Glomerular endothelial cell (primary cell): Measurements from ENCODE around the gene NEK10. TPM values are rescaled to one million over a fixed set of nuclear protein-coding genes. Genes with fewer than 3 reads are reported as not detected.

ENCODE experiments used
- DNase-seq: peaks from one replicate; pipeline ENCODE4 v3.0.0-alpha.2; 2011; ENCODE audit warnings: low read depth, low spot score; ENCODE audit errors: extremely low read depth
- total RNA-seq: library from RNA; depleted of rRNA; stranded (reverse); fragments of >200 nt; gene quantifications from 2 replicates; pipeline ENCODE4 v1.2.3, GENCODE V29; 2015

The NEK10 gene
- total RNA-seq, 1 donor from 2014 or later: 8.5 TPM

DNA sequence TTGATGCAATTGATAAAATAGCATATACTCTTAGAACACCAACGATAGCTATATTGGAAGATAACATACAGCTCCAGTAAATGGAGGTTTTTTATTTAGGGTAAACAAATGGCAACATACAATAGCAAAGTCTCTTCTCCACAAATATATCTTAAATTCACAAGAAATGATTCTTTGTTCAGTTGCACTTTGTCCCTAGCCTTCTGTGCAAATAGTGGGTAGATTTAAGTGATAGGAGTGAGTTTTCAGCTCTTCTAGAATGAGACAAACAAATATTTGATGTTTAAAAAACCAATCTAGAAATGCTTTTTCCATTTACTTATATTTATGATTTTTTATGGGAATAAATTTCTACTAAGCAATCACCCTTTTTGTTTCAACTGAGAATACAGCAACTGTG is 253.8 kb downstream of the NEK10 start:
- DNase-seq: no peak

DNA sequence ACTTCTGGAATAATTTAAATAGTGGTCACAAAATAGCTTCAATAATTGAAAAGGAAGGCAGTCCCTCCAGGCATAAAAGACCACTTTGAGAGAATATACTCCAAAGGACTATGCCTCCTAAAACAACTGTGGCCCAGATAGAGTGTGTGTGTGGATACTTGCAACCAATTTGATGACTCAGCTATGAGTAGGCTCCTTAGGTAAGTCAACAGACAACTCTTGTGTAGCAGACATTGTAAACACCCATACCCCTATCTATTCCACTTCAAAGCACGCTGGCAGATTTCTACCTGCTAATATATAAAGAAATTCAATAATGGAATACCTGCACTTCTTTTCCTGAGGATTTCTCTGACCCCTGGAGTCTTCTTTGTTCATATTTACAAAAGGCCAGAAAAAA is 254.5 kb downstream of the NEK10 start:
- no peak for DNase-seq

DNA sequence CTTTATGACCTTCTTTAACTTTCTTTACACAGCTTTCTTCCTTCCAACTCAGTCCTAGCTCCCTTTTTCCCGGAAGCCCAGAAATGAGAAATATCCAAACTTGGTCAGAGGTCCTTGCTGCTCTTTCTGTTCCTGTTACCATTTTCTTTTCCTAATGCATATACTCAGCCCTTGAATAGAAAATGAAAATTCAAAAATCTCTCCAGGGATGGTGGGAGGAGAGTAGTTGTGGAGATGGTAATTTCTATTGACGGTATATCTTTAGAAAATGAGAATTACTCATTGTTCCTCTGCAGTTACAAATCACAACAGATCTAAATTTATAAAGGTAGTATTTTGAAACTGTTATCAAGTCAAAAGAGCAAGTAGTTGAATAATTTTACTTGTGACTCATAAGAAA is 255.1 kb downstream of the NEK10 start:
- no peak for DNase-seq

DNA sequence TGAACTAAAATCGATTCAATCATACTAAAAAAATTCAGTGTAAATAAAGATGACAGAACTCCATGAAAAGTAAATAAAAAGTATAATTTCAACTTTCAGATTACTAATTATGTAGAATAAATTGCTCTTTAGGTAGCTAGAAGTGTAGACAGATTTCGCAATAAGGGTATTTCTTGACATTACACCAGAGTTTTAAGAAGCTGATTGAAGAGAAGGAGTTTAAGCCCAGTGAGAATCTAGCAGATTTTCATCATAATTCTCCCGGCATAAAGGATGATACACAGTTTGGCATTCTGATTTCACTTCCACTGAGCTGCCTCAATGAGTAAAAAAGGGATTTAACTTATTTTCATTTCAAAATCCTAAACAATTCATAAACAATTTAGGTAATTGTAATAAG is 259.2 kb downstream of the NEK10 start:
- DNase-seq: no peak

DNA sequence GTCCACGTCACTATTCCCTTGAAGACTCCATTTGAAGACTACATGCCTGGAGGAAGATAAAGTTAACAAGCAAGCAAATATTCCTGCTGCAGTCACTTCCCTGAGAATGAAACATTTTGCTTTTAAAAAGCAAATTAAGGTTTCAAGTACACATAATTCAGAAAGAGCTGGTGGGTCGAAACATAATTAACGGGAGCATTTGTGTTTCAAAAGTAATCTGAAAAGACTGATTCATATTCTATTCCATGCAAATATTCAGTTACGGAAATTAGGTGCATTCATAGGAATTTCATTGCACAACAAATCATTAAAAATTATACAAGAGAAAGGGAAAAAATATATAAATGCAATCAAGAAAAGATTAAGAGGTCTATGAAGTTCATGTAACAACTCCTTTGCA is 260.9 kb downstream of the NEK10 start:
- no peak for DNase-seq

DNA sequence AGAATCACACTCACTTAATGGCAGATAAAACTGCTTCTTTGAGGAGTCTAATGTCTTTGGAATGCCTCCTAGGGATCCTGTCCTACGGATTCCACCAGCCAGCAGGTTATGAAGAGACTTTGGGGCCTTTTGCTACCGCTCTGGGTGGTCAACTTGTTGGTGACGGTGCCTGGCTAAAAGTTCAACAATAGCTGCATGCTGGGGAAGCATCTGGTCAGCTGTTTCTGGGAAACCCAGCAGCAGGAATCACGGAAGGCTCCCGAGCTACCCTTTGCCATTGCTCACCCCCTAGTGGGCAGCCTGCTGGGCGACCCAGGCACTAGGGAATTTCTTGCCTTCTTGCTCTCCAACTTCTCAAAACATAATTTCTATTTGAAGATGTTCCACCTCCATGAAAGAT is 263.3 kb downstream of the NEK10 start:
- no peak for DNase-seq

DNA sequence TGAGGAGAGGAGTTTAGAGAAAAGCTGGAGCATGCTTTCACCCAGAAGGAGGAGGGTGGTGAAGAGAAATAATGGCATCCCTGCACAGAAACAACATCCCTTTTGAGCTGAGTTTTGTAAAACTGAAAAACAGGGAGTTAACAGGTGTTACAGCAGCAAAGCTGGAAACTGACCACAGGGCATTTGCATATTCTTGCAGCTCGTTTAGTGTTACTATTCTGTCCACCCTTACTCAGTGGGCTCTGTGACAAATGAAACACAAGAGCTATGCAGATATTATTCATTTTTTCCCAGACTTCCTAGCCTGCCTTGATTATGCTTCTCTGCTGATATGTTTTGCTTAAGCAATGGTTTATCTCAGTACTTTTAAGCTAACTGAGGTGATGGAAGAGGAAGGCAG is 272.0 kb downstream of the NEK10 start:
- DNase-seq: no peak

DNA sequence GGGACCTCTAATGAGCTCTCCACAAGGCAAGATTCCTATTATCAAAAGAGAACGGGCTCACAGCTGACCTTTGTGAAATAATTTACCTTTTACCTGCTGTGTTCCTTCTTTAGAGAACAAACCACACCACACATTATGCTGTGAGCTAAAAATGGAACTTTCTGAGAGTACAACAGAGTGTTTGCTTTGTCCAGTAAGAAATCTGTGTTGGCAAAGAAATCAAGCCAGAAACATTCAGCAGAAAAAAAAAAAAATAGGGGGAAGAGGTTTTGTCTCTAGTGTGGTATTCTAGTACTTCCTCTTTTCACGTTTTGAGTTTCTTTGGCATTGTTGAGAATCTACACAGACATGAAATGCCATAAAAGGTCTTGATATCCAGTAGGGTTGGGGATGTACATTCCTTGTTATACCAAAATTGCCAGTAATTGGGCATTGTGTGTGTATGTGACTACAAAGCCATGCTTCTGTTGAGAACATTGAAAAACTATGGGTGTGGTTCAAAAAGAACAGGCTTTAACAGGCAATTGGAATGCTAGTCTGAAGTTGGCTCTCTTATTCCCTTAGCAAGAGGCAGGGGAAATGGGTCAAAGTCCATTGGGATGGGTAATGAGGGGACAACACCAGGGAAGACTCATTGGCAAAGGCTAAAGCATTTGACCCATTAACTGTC is 273.5 kb downstream of the NEK10 start:
- DNase-seq: no peak

DNA sequence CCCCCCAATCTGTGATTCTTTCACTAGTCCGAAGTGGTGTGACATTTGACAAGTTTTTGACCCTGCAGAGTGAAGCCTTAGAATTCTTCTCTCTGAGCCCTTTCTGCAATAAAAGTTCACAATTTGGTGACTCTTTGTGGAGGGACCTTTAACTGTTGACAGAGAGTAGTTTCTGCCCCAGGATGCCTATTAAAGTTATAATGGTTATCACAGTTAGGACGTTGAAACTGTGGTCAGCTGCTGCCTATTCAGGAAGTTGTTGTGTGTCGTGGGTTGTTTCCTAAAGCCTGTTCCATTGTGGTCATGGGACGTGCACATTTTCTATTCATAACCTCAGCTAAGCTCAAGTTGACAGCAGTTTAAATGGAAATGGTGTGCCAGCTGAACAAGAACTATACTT is 274.5 kb downstream of the NEK10 start:
- DNase-seq: no peak

DNA sequence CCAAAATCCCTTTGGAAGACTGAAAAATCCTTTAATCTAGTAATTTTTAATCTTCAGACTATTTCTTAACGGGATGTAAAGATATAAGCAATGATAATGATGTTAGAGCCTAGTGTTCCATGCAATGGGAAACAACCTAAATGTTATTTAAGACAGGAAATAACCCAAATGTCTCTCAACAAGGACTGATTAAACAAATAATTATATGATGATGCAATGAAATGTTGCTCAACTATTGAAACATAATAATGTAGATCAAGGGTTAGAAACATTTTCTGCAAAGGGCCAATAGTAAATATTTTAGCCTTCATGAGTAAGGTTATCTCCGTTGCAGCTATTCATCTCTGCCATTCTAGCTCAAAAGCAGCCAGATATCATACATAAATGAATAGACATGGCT is 275.4 kb downstream of the NEK10 start:
- no peak for DNase-seq

DNA sequence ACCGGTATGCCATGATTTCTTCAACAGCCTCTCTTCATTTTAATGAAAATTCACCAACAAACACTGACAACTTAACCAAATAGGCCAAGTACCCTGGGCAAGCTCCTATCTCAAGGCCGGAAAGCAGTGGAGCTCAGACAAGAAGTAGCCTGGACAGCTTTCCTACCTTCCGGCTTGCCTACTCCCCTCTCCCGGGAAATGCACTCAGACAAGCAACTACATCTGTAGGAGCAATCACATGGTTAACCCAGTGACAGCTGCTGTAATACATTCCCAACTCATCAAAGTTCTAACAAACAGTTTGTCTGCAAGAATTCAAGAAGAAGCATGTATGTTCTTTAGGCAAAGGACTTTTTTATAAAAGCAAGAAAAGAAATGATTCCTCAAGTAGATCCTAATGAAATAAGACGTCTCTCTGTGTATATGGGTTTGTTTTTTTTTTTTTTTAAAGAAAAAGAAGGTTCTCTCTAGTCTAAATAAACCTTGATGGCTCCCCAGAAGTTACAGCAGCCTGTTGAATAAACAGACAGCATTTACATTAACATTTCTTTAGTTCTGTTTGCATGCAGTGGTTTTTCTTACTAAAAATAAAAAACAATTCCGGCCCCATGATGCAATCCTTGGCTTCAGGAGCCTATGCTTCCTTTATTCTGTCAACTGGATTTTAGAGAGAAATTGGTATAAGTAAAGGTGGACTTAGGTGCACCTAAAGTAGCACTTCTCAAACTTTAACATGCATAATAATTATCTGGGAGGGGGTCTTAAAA is 278.7 kb downstream of the NEK10 start:
- DNase-seq: no peak

DNA sequence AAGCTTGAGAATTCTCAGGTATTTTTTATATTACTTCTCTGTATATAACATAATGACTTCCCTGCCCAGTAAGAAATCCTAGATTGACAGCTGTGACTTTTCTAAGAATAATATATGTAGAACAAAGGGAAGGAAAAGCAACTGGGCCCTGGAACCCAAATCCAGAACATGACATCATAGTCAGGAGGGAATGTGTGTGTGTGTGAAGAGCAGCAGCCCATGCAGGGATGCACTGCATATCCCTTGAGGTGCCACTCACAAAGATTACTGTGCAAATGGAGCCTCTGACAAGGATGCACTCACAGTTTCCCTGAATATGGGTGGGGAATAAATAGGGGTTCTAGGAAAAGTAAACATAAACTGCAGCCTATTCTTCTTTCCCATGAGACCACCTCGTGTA is 279.5 kb downstream of the NEK10 start:
- DNase-seq: no peak

DNA sequence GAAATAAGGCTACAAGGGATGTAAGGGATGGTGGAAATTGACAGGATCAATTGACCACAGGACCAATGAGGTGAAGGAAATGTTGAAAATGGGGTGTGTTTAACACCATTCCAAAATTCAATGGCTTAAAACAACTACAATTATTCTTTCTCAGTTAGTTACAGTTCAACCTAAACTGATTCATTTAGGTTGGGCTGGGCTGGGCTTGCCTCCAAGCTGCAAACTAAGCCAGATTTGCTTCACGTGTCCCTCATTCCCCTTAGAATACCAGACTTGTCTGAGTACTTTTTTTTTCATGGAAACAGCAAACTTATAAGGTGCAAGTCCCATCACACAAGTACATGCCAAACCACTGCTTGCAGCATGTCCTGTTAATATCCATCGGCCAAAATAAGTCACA is 280.1 kb downstream of the NEK10 start:
- no peak for DNase-seq

DNA sequence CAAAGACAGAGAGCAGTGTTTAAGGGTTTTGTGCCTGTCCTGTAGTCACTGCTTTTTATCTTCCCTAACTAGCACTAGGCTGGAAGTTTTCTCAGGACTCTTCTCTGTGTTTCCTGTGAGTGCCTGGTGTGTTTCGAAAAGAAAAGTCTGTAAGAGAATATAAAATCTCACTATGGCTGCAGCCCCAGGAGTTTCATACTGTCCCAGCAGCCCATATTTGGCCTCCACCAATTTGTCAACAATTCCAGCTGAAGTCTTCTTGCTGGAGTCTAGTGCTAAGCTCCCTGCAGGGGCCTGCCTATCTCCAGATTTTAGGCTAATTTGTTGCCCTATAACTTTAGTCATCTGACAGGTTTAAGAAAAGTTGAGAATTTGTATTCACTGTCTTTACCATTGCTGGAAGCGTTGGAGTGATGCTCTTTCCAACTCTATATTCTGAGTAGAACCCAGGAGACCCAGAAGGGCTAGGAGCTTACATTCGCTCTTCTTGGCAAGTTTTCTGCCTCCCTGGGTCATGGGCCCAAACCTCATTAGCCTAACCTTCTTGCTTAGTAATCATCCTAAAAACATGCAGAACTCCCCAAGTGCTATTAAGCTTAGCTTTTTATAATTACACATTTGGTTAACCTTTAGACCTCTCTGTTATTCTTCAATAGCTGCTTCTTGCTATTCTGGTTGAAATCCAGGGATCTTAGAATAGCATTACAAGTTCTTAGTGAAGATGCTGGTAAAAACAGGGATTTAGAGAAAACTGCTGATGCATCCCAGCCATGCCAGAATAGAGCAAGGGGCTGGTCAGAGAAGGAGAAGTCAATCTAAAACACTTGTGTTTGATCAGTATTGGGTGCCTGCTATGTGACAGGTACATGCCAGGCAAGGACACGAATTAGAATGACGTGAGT is 283.1 kb downstream of the NEK10 start:
- DNase-seq: no peak

DNA sequence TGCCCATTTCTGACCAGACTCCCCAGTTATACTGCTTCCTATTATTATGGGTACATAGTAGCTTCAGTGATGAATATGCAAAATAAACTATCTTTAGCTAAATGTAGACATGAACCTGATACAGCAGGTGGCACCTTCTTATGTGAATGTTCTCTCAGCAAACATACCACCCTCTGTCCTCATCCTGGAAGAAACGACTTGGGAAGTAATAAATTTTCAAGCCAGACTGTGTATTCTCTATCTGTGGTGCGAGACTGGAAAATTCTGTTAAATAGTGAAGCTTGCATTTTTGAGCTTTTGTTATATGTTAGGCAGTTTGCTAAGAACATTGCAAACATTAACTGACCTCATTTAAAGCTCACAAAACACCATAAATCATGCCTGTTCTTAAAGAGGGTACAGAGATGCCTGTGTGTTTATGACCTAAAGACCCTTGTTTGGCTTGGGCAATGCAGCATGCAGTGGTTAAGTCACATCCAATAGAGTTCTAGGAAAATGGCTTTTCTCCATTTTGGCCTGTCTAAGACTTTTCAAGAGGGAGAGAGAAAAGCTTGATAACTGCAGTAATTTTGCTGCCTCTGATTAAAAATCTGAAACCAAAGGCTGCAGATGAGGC is 287.1 kb downstream of the NEK10 start:
- no peak for DNase-seq

DNA sequence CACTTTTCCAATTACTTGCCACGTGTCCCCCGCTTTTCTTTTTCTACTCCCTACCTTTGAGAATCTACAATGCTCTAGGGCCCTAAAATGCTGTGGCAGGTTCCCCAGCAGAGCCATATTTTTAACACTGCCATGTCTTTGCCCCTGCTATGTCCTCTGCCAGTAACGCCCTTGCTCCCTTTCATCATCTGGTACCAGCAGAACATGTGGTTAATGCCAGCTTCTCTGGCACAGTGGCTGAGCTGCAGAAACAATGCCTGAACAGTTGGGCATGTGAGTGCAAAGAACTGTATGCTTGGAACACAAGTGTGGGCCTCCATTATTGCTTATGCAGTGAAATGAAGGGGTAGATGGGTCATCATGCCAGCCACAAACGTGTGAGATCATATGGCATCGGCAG is 287.6 kb downstream of the NEK10 start:
- DNase-seq: no peak

DNA sequence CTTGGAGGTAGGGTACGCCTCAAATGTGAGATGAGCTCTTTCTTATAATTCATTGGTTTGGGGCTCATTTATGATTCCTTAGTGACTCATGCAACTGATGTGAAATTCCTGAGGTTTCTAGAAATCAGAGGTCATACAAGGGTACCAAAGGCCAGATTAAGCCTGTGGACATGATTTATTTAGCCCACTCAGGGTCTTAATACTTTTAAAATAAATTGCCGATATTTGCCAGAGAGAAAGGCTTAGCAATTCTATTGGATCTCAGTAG is 289.0 kb downstream of the NEK10 start:
- no peak for DNase-seq

DNA sequence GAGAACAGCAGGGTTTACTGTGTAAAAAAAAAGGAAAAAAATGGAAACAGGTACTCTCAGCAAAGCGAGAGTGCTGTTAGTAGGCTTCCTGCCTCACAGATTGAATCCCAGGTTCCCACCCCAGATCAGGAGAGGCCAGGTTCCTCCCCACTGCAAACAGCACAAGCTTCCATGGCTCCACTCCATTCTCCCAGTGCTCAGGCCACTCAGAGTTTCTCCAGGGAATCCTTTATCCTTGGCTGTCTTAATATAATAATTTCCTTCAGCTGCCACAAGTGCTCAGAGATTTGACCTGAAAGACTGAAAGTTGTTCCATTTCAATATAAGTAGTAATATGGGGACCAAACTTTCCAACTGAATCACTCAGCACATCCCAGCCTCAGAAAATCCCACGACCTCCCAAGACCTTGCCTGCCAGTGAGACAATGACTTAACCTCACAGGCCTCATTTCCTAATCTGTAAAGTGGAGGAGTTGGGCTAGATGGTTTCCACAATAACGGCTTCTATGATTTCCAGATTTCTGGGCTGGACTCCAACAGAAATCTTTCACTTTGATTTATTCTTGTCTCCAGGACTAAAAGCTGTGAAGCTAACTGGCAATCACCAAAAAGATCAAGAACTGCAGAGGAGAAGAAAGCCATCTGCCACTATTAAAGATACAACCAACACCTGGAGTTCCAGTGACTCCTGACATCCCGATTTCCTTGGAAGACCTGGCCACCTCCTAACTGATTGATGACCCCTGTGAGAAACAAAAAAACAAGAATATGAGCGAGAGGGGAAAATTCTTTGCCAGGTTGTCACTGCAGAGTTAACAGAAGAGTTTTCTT is 289.5 kb downstream of the NEK10 start:
- no peak for DNase-seq

DNA sequence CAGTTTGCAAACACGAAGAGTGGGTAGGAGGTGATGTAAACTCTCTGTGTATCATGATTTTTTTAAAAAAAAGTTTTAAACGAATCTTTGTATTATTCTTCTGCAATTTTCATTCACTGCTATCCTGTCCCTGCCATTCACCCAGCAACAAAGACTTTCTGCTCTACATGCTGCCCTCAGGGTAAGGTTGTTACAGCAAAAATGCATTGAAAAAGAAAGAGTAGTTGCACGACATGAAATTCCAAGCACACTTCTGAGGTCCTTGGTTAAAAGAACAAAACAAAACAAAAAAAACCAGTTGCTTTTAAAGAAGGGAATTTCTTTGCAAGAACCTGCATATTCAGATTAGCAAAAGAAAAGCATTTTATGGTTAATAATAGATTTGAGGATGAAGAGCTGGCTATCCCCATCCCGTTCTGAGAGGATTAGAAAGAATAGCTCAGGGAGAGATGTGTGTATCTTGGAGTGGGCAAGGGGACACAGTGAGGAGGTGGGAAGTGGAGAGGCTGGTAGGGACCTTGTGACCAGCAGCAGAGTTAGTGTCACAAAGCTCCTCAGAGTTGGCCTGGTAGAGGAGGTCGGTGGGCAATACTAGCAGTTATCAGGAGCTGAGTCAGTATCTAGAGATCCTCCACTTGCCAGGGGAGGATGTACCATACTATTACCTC is 290.8 kb downstream of the NEK10 start:
- no peak for DNase-seq
